ENCODE results near the gene NDUFAF5. TPM values are rescaled to one million over a fixed set of nuclear protein-coding genes. Genes with fewer than 3 reads are reported as not detected.

NDUFAF5 gene
- total RNA-seq, 1 donor from 2014 or later: 32.6 TPM

DNA sequence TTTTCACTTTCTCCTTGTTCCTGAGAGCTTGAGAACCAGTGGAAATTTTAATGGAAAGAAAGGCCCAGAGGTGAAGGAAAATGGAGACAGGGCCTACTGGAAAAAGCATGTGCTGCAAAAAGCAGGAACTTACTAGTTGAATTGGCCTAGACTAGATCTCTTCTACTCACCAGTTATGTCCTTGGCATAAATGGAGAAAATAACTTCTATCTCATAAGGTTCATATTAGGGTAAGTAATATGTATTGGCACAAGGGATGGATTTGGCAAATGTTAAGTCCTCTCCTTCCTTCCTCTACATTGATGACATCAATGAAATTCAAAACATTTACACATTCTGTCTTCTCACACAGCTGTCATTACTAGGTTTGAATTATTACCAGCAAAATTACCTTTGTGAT lies 74.0 kb downstream of the NDUFAF5 start:
- H3K27me3 Mint-ChIP-seq (ENCODE audit: low read depth): no peaks in the 10 kb centered on the region
- DNase-seq (ENCODE audit: low read depth, low spot score): no peak
- no peak overlapping the region for H3K27ac Mint-ChIP-seq (ENCODE audit: unreplicated experiment)
- no peaks in the 10 kb centered on the region for H3K36me3 Mint-ChIP-seq (ENCODE audit: low read depth)
- no peaks in the 10 kb centered on the region for H3K4me1 Mint-ChIP-seq
- TF ChIP-seq, protein P1, sequence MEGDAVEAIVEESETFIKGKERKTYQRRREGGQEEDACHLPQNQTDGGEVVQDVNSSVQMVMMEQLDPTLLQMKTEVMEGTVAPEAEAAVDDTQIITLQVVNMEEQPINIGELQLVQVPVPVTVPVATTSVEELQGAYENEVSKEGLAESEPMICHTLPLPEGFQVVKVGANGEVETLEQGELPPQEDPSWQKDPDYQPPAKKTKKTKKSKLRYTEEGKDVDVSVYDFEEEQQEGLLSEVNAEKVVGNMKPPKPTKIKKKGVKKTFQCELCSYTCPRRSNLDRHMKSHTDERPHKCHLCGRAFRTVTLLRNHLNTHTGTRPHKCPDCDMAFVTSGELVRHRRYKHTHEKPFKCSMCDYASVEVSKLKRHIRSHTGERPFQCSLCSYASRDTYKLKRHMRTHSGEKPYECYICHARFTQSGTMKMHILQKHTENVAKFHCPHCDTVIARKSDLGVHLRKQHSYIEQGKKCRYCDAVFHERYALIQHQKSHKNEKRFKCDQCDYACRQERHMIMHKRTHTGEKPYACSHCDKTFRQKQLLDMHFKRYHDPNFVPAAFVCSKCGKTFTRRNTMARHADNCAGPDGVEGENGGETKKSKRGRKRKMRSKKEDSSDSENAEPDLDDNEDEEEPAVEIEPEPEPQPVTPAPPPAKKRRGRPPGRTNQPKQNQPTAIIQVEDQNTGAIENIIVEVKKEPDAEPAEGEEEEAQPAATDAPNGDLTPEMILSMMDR (conservative IDR thresholded peaks at IDR 0.05): no peak
- no peak overlapping the region for H3K4me3 Mint-ChIP-seq
- peaks cover 4% of the 10 kb centered on the region for H3K9me3 Mint-ChIP-seq

DNA sequence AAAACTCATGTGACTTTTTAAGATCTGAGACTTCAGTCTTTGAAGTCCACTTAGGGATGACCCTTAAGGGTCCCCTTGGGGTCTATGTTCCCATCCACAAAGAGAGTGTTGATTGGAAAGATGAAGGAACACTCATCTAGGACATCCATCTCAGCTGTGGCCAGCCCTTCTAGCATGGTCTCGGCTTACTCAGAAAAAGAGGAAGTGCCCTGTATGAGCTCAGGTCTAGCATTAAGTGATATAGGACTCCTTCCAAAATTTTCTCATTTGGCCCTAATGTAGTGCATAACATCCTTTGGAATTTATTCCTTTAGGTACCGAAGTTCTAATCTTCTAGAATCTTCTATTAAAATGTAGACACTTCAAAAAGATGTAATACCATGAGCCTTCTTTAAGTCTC lies 77.4 kb downstream of the NDUFAF5 start:
- H3K4me1 Mint-ChIP-seq: peaks cover 9% of the 10 kb centered on the region
- TF ChIP-seq, protein P1 (conservative IDR thresholded peaks at IDR 0.05): no peak
- no peak overlapping the region for H3K27ac Mint-ChIP-seq (ENCODE audit: unreplicated experiment)
- no peak for DNase-seq (ENCODE audit: low read depth, low spot score)
- no peak overlapping the region for H3K4me3 Mint-ChIP-seq
- no peaks in the 10 kb centered on the region for H3K27me3 Mint-ChIP-seq (ENCODE audit: low read depth)
- peaks cover 4% of the 10 kb centered on the region for H3K9me3 Mint-ChIP-seq
- H3K36me3 Mint-ChIP-seq (ENCODE audit: low read depth): no peaks in the 10 kb centered on the region

DNA sequence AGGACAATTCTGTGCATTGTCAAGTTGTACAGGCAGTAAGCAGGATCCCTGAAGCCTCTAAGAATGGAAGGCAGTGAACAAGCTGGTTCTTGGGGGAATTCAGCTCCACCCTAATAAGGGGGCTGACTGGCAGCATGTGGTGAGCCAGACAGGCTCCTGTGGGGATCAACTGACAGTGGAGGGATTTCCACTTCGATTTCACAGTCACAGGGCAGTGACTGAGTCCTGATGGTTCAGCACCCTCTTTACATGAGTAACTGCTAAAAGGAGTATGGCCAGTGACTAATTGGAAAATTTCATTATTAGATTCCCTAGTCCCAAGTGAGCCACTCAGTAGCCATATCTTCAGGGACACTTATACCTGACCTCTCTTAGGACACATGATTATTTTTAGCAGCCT lies 78.4 kb downstream of the NDUFAF5 start:
- H3K27me3 Mint-ChIP-seq (ENCODE audit: low read depth): no peaks in the 10 kb centered on the region
- H3K4me3 Mint-ChIP-seq: no peak overlapping the region
- H3K27ac Mint-ChIP-seq (ENCODE audit: unreplicated experiment): no peak overlapping the region
- peaks cover 4% of the 10 kb centered on the region for H3K9me3 Mint-ChIP-seq
- peaks cover 9% of the 10 kb centered on the region for H3K4me1 Mint-ChIP-seq
- no peak for DNase-seq (ENCODE audit: low read depth, low spot score)
- TF ChIP-seq, protein P1 (conservative IDR thresholded peaks at IDR 0.05): no peak
- H3K36me3 Mint-ChIP-seq (ENCODE audit: low read depth): no peaks in the 10 kb centered on the region

DNA sequence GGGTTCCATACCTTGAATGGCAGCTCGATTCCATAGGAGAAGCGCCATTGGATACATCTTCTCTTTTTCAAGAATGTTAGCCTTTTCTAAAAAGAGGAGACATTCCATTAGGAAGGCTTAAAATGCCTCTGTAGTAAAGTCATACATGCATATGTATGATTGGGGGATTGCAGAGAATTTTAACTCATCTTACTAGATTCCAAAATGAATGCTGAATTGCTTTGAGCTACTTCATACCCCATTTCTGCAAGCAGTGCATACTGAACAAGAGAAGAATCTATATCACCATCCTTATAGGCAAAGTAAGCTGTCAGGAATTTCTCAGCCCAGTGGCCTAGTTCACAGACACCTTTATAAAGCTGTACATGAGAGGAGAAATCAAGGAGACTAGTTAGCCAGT lies 80.3 kb downstream of the NDUFAF5 start:
- TF ChIP-seq, protein P1 (conservative IDR thresholded peaks at IDR 0.05): no peak
- peaks cover 4% of the 10 kb centered on the region for H3K9me3 Mint-ChIP-seq
- DNase-seq (ENCODE audit: low read depth, low spot score): no peak
- no peak overlapping the region for H3K27ac Mint-ChIP-seq (ENCODE audit: unreplicated experiment)
- peaks cover 9% of the 10 kb centered on the region for H3K4me1 Mint-ChIP-seq
- no peak overlapping the region for H3K4me3 Mint-ChIP-seq
- H3K36me3 Mint-ChIP-seq (ENCODE audit: low read depth): no peaks in the 10 kb centered on the region
- H3K27me3 Mint-ChIP-seq (ENCODE audit: low read depth): no peaks in the 10 kb centered on the region

DNA sequence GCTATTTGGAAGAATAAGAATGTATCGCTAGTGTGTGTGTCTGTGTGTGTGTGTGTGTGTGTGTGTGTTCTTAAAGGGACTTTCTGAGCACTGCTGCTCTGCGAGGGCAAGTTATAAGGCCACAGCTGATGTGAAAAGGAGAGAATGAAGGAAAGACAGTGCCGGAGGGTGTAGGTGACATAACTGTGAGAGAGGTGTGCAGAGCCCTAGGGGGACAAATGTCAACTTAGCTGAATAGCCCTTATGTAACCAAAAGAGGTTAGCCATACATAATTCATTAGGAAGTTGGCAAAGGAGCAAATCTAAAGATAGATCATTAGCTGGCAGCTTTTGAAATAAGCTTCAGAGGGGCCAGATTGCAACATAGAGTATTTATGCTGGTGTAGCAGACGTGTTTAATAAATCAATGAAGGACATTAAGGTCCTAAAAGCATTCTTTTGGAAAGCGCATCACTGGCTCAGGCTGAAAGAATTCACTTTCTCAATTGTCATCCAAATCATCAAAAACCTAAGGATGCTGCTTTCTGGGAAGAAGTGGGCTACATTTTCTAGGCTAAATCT lies 81.0 kb downstream of the NDUFAF5 start:
- Mint-ChIP-seq H3K9me3 (peaks cover under 1% of the 10 kb centered on the region), H3K27me3 (ENCODE audit: low read depth) (no peaks in the 10 kb centered on the region), H3K27ac (ENCODE audit: unreplicated experiment) (no peak overlapping the region), H3K4me3 (no peak overlapping the region), H3K36me3 (ENCODE audit: low read depth) (no peaks in the 10 kb centered on the region), H3K4me1 (peaks cover 9% of the 10 kb centered on the region)
- TF ChIP-seq, protein P1 (conservative IDR thresholded peaks at IDR 0.05): no peak
- no peak for DNase-seq (ENCODE audit: low read depth, low spot score)

Data from neural crest cell (in vitro differentiated cells).